Cardiac fibroblast (primary cell): Measurements from ENCODE around the gene NMD3.

Source experiments
- DNase-seq, 2 donors: peaks; one replicate each; pipeline versions ENCODE4 v3.0.0 to v3.0.0-alpha.2; 2010; ENCODE audit warnings: low read depth in 2 of 2
- H3K4me3 ChIP-seq, 2 donors: replicated peaks in 1 of 2; 1 replicate in 1 of 2; 2 replicates in 1 of 2; pipeline ENCODE4 v1.5.1; 2011; ENCODE audit warnings: low read depth in 2 of 2, low read length in 2 of 2, mild to moderate bottlenecking in 2 of 2, moderate library complexity in 1 of 2
- CTCF ChIP-seq: IDR thresholded peaks from one replicate; pipeline ENCODE4 v1.5.1; 2011; ENCODE audit warnings: low read depth, mild to moderate bottlenecking, low read length, inconsistent platforms

Gene NMD3

GRCh38 chr3:161293381-161293780 lies 72.3 kb downstream of the NMD3 start:
- H3K4me3 ChIP-seq = no peak overlapping the region
- no peak for TF ChIP-seq CTCF
- no peak for DNase-seq

GRCh38 chr3:161295325-161295724 lies 74.2 kb downstream of the NMD3 start:
- peak; percentile 3 to 12 for DNase-seq
- TF ChIP-seq CTCF = no peak
- no peak overlapping the region for H3K4me3 ChIP-seq

- no peak overlapping the region for H3K4me3 ChIP-seq
- DNase-seq = no peak
- no peak for TF ChIP-seq CTCF
Observed at GRCh38 chr3:161296814-161297213, 75.7 kb downstream of the NMD3 start.
